Panc1 (cell line): ENCODE results near the gene IGF1R. TPM values are rescaled to one million over a fixed set of nuclear protein-coding genes. Genes with fewer than 3 reads are reported as not detected.
A peak's percentile ranks its signal among the peaks of the same experiment; 100 is the strongest.

Experiments
- ATAC-seq: fragments of 200-7000 bp; cut with Tn5 transposase; 2 replicates; pipeline ENCODE4 v1.9.1; 2020; ENCODE audit warnings: mild to moderate bottlenecking, moderate library complexity
- BruUV-seq: library from RNA; stranded (reverse); fragments of 400-500 nt; replicated peaks from 2 replicates; lab custom pipeline; 2021; lab: Mats Ljungman, UMichigan
- CTCF ChIA-PET: fragments of 300-600 bp; sonication (Branson Sonifier 250); formaldehyde crosslinking; loops from one replicate; lab custom pipeline; 2022; ENCODE audit warnings: antibody characterized with exemption; lab: Charles Lee
- POLR2A ChIA-PET: fragments of 300-600 bp; sonication (Branson Sonifier 250); formaldehyde crosslinking; loops from one replicate; lab custom pipeline; 2022; ENCODE audit warnings: antibody characterized with exemption; lab: Charles Lee
- DNase-seq: peaks from one replicate; pipeline ENCODE4 v3.0.0-alpha.2; 2010; ENCODE audit warnings: low read depth, low spot score
- H3K27ac ChIP-seq: 2 replicates; pipeline ENCODE4 v1.5.1; 2011; ENCODE audit warnings: mild to moderate bottlenecking, low read length, inconsistent platforms
- H3K27me3 ChIP-seq: fragments of 200-500 bp; sonication (Bioruptor generic); 2 replicates; pipeline ENCODE4 v1.6.0; 2014; ENCODE audit warnings: low read length, inconsistent platforms; ENCODE audit not compliant: control insufficient read depth, insufficient read depth
- H3K36me3 ChIP-seq: fragments of 200-500 bp; sonication (Bioruptor generic); 2 replicates; pipeline ENCODE4 v1.5.1; 2014; ENCODE audit warnings: inconsistent platforms, mild to moderate bottlenecking, low read length, moderate library complexity; ENCODE audit not compliant: control insufficient read depth, insufficient read depth
- H3K4me1 ChIP-seq: 2 replicates; pipeline ENCODE4 v1.5.1; 2011; ENCODE audit warnings: inconsistent platforms, mild to moderate bottlenecking, low read length, moderate library complexity; ENCODE audit not compliant: control insufficient read depth, insufficient read depth
- H3K4me3 ChIP-seq, 2 experiments: 2 replicates each; pipeline ENCODE4 v1.5.1; 2011 to 2012; ENCODE audit warnings: low read depth in 2 of 2, low read length in 2 of 2, mild to moderate bottlenecking in 2 of 2, inconsistent platforms in 1 of 2, moderate library complexity in 1 of 2
- H3K9me3 ChIP-seq: fragments of 200-500 bp; sonication (Bioruptor generic); 2 replicates; pipeline ENCODE4 v1.5.1; 2014; ENCODE audit warnings: low read depth, mild to moderate bottlenecking, inconsistent platforms, low read length, moderate library complexity; ENCODE audit not compliant: control insufficient read depth, insufficient read depth
- CTCF ChIP-seq: fragments of 450-650 bp; IDR thresholded peaks from 2 replicates; pipeline ENCODE4 v1.5.1; 2017; ENCODE audit warnings: mild to moderate bottlenecking
- POLR2AphosphoS5 ChIP-seq: IDR thresholded peaks from 2 replicates; pipeline ENCODE4 v1.6.1; 2012; ENCODE audit warnings: mild to moderate bottlenecking, low read depth, low read length, moderate library complexity
- REST ChIP-seq, 2 experiments: IDR thresholded peaks; 2 replicates each; pipeline ENCODE4 v1.6.1; 2011 to 2012; ENCODE audit warnings: low read depth in 2 of 2, control low read depth in 1 of 2, low read length in 1 of 2, mild to moderate bottlenecking in 1 of 2, moderate library complexity in 1 of 2; ENCODE audit not compliant: insufficient read depth in 1 of 2
- SIN3A ChIP-seq: IDR thresholded peaks from 2 replicates; pipeline ENCODE4 v1.6.1; 2012; ENCODE audit warnings: low read depth, mild to moderate bottlenecking, low read length, moderate library complexity, borderline replicate concordance; ENCODE audit not compliant: insufficient read depth
- TCF7L2 ChIP-seq: IDR thresholded peaks from 2 replicates; pipeline ENCODE4 v1.6.1; 2011; ENCODE audit warnings: mild to moderate bottlenecking, low read depth, low read length, inconsistent platforms
- in situ Hi-C: cut with HindIII; loops from 2 replicates; pipeline ENCODE4 v1.10.0; 2016; ENCODE audit warnings: low sequenced_read_pairs, low pct_unique_long_range_greater_than_20kb
- intact Hi-C: fragments of 100-400 bp; cut with micrococcal nuclease; formaldehyde crosslinking; loops from one replicate; pipeline ENCODE4 v1.10.0; 2022; ENCODE audit not compliant: unreplicated experiment
- total RNA-seq: library from RNA; stranded (reverse); gene quantifications from one replicate; pipeline ENCODE4 v1.2.1, GENCODE V29; 2021; ENCODE audit not compliant: unreplicated experiment

Gene IGF1R
- total RNA-seq, 1 experiment from 2014 or later, result 77.1 TPM

GRCh38 chr15:98870788-98871187 lies 222.4 kb downstream of the IGF1R start:
- intact Hi-C loops, result no loop called here
- TF ChIP-seq TCF7L2 (no peak), REST (IDR thresholded peaks at IDR 0.05; ENCODE audit: insufficient read depth in 1 of 2, low read depth in 2 of 2, low read length in 1 of 2) (no peak), POLR2AphosphoS5 (no peak), CTCF (no peak)
- Histone ChIP-seq H3K27ac (peak overlapping the region; percentile 93), H3K36me3 (no peaks in the 10 kb centered on the region), H3K9me3 (no peaks in the 10 kb centered on the region), H3K4me3 (no peak overlapping the region), H3K4me1 (peaks cover 73% of the 10 kb centered on the region), H3K27me3 (no peaks in the 10 kb centered on the region)
- ATAC-seq (no peak), DNase-seq (no peak)
- BruUV-seq, result no TSS peak
- in situ Hi-C loops, result no loop called here
- ChIA-PET CTCF (no interaction called here), POLR2A (no interaction called here)

GRCh38 chr15:98872774-98873173 lies 224.4 kb downstream of the IGF1R start:
- ChIA-PET POLR2A (no interaction called here), CTCF (interaction anchor here (0.9 kb wide), 1 partner anchor 9 kb away, joined by 3 read pairs; no protein-coding TSS in a partner anchor)
- TF ChIP-seq SIN3A, result no peak
- TF ChIP-seq CTCF, result no peak
- Histone ChIP-seq H3K9me3 (no peaks in the 10 kb centered on the region), H3K4me1 (peaks cover 79% of the 10 kb centered on the region), H3K4me3 (no peak overlapping the region), H3K36me3 (no peaks in the 10 kb centered on the region), H3K27ac (peak overlapping the region; percentile 93), H3K27me3 (no peaks in the 10 kb centered on the region)
- in situ Hi-C loops (no loop called here), intact Hi-C loops (no loop called here)
- no peak for DNase-seq
- no peak for ATAC-seq
- BruUV-seq, result no TSS peak
